Psoas muscle (tissue), 8 donors: Measurements from ENCODE around the gene TOP1. TPM values are rescaled to one million over a fixed set of nuclear protein-coding genes. Genes with fewer than 3 reads are reported as not detected.

Experiments used
- ATAC-seq, 4 donors: fragments of 200-7000 bp; cut with Tn5 transposase; one replicate each; pipeline ENCODE4 v1.9.1; 2020; ENCODE audit warnings: moderate library complexity in 3 of 4, mild to moderate bottlenecking in 2 of 4
- DNase-seq, 2 donors: peaks; one replicate each; pipeline ENCODE4 v3.0.0-alpha.2; 2020
- H3K27ac ChIP-seq: fragments of 200-600 bp; one replicate; pipeline ENCODE4 v1.8.0; 2022
- H3K27me3 ChIP-seq, 3 donors: fragments of 200-600 bp in 1 of 3; one replicate each; pipeline versions ENCODE4 v1.6.1 to v1.8.0; 2013 to 2022; ENCODE audit warnings: low read length in 2 of 3, mild to moderate bottlenecking in 2 of 3, moderate library complexity in 1 of 3; ENCODE audit not compliant: insufficient read depth in 3 of 3
- H3K36me3 ChIP-seq, 2 donors: fragments of 200-600 bp in 1 of 2; one replicate each; pipeline versions ENCODE4 v1.6.1 to v1.8.0; 2013 to 2022; ENCODE audit warnings: low read depth in 1 of 2, mild to moderate bottlenecking in 1 of 2, moderate library complexity in 1 of 2; ENCODE audit not compliant: insufficient read depth in 1 of 2
- H3K4me1 ChIP-seq: fragments of 200-600 bp; one replicate; pipeline ENCODE4 v1.8.0; 2022
- H3K4me3 ChIP-seq: fragments of 200-600 bp; one replicate; pipeline ENCODE4 v1.8.0; 2022; ENCODE audit warnings: mild to moderate bottlenecking
- H3K9me3 ChIP-seq: fragments of 200-600 bp; one replicate; pipeline ENCODE4 v1.8.0; 2022
- WGBS, 3 donors: extraction: QIAGEN DNeasy Blood & Tissue Kit; methylation state at CpG; one replicate each; pipeline versions ENCODE4 v1.1.6 to v1.1.7; 2013; 5-methylcytosine and 5-hydroxymethylcytosine counted together
- intact Hi-C, 2 donors: fragments of 100-400 bp; cut with DNase I; formaldehyde crosslinking; loops; one replicate each; pipeline versions ENCODE4 v1.11.0 to v1.14.2; 2022
- polyA plus RNA-seq, 3 donors: library from polyadenylated mRNA; stranded (reverse); fragments of 200-250 nt; gene quantifications; one replicate each; pipeline ENCODE4 v1.2.3, GENCODE V29; 2013
- total RNA-seq, 4 donors: library from RNA; stranded (reverse); fragmentation: NEBNext Ultra II Directional in 2 of 4; extraction: Animal tissue kit (Norgen Biotek cat#: 25700) in 2 of 4; gene quantifications; one replicate each; pipeline versions ENCODE4 v1.2.1 to v1.2.4, GENCODE V29; 2021 to 2023
- TF ChIP-seq, protein P1 (sequence below): fragments of 200-600 bp; IDR thresholded peaks from one replicate; pipeline ENCODE4 v1.8.0; 2022; ENCODE audit warnings: antibody characterized with exemption
- donor health status: healthy with polysubstance abuse.
- donor health status: DM: no; HTN: no; CAD: no; lungs with moderate emphysema.
- donor health status: Bipolar disorder and iron deficiency.
- donor health status: healthy.
- donor health status: DM: yes; HTN: yes; CAD: no.
- donor health status: DM: no; HTN: no; CAD: no.
- donor health status: DM: no; HTN: no; CAD: no.
- donor health status: DM: yes; HTN: yes; CAD: no.

TOP1 gene
- total and polyA plus RNA-seq, 7 donors: 10.6 to 30.7 (median 22.2) TPM

DNA sequence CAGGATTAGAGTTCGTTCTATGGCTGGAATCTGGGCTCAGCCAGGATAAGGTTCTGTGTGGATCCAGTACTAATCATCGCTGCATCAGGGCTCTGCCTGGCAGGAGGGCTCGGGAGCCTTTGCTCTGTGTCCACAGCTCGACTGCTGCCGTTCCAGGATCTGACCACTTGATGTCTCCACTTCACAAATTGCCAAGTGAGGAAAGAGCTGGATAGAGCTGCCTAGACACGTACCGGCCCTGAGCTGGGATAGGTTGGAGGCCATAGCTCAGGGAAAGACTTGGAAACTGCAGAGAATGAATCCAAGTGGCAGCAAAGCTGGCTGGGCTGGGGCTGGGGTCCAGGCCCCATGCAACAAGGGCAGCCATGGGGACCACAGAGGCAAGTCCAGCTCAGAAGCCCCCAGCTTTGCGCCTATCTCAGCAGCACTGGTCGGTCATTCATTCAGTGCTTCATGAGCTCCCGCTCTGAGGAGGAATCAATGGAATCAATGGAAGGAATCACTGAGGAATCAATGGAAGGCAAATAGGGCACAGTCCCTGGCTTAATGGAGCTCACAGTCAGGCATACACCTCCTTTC is 38.0 kb upstream of the TOP1 start:
- intact Hi-C loops: loop anchor here (1.0 to 5.0 kb wide), 4 partner anchors 22 to 104 kb away; no protein-coding TSS in a partner anchor
- ATAC-seq (peak; percentile 97 to 99 (median 98)), DNase-seq (peak; percentile 74 to 83)
- TF ChIP-seq, protein P1, sequence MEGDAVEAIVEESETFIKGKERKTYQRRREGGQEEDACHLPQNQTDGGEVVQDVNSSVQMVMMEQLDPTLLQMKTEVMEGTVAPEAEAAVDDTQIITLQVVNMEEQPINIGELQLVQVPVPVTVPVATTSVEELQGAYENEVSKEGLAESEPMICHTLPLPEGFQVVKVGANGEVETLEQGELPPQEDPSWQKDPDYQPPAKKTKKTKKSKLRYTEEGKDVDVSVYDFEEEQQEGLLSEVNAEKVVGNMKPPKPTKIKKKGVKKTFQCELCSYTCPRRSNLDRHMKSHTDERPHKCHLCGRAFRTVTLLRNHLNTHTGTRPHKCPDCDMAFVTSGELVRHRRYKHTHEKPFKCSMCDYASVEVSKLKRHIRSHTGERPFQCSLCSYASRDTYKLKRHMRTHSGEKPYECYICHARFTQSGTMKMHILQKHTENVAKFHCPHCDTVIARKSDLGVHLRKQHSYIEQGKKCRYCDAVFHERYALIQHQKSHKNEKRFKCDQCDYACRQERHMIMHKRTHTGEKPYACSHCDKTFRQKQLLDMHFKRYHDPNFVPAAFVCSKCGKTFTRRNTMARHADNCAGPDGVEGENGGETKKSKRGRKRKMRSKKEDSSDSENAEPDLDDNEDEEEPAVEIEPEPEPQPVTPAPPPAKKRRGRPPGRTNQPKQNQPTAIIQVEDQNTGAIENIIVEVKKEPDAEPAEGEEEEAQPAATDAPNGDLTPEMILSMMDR: peak; percentile 83
- 30 to 32% (median 31%) methylated on average over 10 of the region's 10 CpGs for WGBS, 3 donors
- H3K4me1 ChIP-seq: no peaks in the 10 kb centered on the region
- H3K9me3 ChIP-seq: no peaks in the 10 kb centered on the region
- no peak overlapping the region for H3K4me3 ChIP-seq
- H3K27ac ChIP-seq: no peak overlapping the region
- no peaks in the 10 kb centered on the region for H3K36me3 ChIP-seq
- H3K27me3 ChIP-seq: no peaks in the 10 kb centered on the region

DNA sequence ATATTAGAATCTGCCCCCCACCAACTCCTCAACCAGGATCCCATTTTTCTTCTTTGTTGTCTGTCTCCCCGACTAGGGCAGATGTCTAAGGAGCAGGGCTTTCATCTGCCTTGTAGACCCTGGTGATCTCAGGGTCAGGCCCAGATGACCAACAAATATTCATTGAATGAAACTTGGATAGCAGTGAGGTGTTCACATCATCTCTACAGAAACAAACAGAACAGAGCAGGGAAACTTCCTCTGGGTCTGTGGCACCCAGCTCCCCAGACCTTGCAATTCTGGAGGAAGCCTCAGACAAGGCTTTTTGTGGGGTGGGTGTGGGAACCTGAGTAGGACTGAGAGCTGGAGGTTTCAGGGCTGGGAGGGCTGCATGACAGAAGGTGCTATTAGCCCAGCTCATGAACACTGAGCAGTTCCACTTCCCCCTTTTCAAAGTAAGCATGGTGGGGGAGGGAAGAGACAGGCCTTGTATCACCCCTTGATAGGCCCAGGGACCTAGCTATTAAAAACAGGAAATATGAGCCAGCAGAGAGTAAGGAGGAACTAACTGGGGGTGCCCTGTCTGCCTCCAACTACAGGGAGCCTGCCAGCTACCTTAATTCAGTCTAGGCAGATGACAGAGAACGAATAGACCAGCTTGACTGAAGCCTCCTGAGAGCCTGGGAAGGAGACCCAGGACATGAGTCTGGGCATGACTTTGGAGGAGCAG is 37.3 kb upstream of the TOP1 start:
- H3K4me1 ChIP-seq: no peaks in the 10 kb centered on the region
- WGBS, 3 donors: 77 to 90% (median 84%) methylated on average over 2 of the region's 2 CpGs
- TF ChIP-seq, protein P1: no peak
- intact Hi-C loops: loop anchor here (2.0 to 5.0 kb wide), 3 partner anchors 86 to 103 kb away; no protein-coding TSS in a partner anchor
- no peaks in the 10 kb centered on the region for H3K9me3 ChIP-seq
- H3K27me3 ChIP-seq: no peaks in the 10 kb centered on the region
- no peaks in the 10 kb centered on the region for H3K36me3 ChIP-seq
- H3K4me3 ChIP-seq: no peak overlapping the region
- DNase-seq (no peak), ATAC-seq (peak in 2 of 4 donors; percentile 41 to 53)
- H3K27ac ChIP-seq: no peak overlapping the region

DNA sequence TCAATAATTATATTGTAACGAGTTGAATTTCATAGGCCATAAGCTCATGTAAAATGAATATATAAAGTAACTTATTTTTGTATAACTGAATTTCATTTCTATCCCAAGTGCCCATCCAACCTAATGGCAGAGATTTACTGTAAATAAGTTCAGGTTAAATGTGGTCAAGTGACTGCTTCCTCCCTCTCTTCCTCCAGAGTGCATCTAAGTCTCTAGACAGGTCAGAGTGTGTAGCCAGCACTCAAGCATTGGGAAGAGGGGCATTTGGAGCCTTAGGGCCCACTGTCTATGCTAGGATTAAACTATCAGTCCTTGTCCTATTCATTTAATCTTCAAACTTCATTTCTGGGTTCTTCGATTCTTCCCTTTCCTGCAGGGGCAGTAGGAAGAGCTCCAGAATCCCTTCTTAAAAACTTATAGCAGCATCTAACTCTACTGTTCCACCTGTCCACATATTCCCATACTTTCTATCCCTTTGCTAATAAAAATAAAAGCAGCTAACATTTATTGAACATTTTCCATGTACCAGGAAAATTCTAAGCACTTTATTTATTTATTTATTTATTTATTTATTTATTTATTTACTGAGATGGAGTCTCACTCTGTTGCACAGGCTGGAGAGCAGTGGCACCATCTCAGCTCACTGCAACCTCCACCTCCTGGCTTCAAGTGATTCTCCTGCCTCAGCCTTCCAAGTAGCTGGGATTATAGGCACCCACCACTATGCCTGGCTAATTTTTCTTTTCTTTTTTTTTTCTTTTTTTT is 36.1 kb upstream of the TOP1 start:
- Histone ChIP-seq H3K9me3 (no peaks in the 10 kb centered on the region), H3K27me3 (no peaks in the 10 kb centered on the region), H3K36me3 (no peaks in the 10 kb centered on the region), H3K4me1 (no peaks in the 10 kb centered on the region), H3K27ac (no peak overlapping the region), H3K4me3 (no peak overlapping the region)
- ATAC-seq: no peak
- TF ChIP-seq, protein P1: no peak
- DNase-seq: no peak
- 94 to 96% (median 95%) methylated on average over 2 of the region's 2 CpGs for WGBS, 3 donors
- intact Hi-C loops: loop anchor here in 1 of 2 donors (5.0 kb wide), 1 partner anchor 85 kb away; no protein-coding TSS in a partner anchor

DNA sequence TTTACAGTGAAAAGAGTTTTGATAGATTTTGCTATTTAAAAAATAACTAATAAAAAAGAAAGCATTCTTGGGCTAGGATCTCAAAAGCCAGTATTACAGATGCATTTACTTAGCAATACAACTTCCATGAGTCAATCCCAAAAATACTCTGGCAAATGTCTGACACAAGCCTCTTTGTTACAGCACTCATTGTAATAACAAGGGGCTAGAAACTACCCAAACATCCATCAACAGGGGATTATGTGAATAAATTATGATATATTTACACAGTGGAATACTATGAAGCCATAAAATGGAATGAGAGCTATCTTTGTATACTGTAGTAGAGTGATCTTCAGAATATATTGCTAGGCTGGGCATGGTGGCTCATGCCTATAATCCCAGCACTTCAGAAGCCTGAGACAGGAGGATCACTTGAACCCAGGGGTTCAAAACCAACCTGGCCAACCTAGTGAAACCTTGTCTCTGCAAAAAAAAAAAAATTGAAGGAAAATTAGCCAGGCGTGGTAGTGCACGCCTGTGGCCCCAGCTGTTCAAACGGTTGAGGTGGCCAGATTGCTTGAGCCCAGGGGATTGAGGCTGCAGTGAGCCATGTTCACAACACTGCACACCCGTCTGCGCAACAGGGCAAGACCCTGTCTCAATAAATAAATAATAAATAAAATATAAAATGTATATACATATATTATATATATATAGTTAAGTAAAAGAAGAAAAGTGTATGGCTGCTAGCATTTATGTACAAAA is 34.7 kb upstream of the TOP1 start:
- TF ChIP-seq, protein P1: no peak
- Histone ChIP-seq H3K4me1 (no peaks in the 10 kb centered on the region), H3K9me3 (no peaks in the 10 kb centered on the region), H3K4me3 (no peak overlapping the region), H3K27me3 (no peaks in the 10 kb centered on the region), H3K27ac (no peak overlapping the region), H3K36me3 (no peaks in the 10 kb centered on the region)
- ATAC-seq: no peak
- WGBS, 3 donors: 78 to 83% (median 81%) methylated on average over 5 of the region's 5 CpGs
- no peak for DNase-seq
- intact Hi-C loops: loop anchor here in 1 of 2 donors (5.0 kb wide), 1 partner anchor 83 kb away; no protein-coding TSS in a partner anchor
